ENCODE data around the gene OR5T2. TPM values are rescaled to one million over a fixed set of nuclear protein-coding genes. Genes with fewer than 3 reads are reported as not detected.

OR5T2 gene
- total and polyA plus RNA-seq, 2 of the 13 experiments (the other 11 are each of a cell fraction or from before 2014, with no cell fraction given): not detected

DNA sequence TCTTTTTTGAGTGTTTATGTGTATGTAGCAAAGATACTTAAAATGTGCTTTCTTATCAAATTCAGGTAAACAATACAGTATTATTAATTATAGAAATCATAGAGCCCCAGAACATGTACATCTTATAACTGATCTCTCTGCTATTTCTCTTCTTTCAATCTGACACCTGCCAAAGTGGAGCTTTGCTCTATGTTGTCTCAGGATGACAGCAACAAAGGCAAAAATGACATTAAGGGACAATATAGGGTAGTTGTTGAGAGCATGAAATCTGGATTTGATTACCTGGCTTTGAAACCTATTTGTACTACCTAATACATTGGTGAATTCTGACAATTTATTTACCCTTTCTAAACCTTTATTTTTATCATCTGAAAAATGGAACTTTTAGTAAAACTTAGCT lies 50.6 kb downstream of the OR5T2 start (continued):
- TF ChIP-seq AGO1 (IDR thresholded peaks at IDR 0.05; ENCODE audit: low read depth, low read length, poor library complexity, severe bottlenecking) (no peak), ZNF33B (CRISPR knock-in tag; IDR thresholded peaks at IDR 0.05) (no peak)
- TF ChIP-seq, protein P1, sequence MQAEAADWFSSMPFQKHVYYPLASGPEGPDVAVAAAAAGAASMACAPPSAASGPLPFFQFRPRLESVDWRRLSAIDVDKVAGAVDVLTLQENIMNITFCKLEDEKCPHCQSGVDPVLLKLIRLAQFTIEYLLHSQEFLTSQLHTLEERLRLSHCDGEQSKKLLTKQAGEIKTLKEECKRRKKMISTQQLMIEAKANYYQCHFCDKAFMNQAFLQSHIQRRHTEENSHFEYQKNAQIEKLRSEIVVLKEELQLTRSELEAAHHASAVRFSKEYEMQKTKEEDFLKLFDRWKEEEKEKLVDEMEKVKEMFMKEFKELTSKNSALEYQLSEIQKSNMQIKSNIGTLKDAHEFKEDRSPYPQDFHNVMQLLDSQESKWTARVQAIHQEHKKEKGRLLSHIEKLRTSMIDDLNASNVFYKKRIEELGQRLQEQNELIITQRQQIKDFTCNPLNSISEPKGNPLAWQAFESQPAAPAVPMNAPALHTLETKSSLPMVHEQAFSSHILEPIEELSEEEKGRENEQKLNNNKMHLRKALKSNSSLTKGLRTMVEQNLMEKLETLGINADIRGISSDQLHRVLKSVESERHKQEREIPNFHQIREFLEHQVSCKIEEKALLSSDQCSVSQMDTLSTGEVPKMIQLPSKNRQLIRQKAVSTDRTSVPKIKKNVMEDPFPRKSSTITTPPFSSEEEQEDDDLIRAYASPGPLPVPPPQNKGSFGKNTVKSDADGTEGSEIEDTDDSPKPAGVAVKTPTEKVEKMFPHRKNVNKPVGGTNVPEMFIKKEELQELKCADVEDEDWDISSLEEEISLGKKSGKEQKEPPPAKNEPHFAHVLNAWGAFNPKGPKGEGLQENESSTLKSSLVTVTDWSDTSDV (CRISPR knock-in tag; IDR thresholded peaks at IDR 0.05): no peak

Other genes starting within 250 kb of the OR5T2 start
- gene OR5F1, start 239.6 kb downstream of the OR5T2 start, total RNA-seq (2016; rRNA removed; fragmentation: Illumina TruSeq; extraction: Trizol): not detected in 2 replicates
- gene OR5F1, start 239.6 kb downstream of the OR5T2 start, polyA plus RNA-seq (2011; rRNA removed): not detected in 2 replicates
- not detected in 2 replicates for gene OR5AS1, start 206.6 kb downstream of the OR5T2 start, total RNA-seq (2016; rRNA removed; fragmentation: Illumina TruSeq; extraction: Trizol)
- gene OR5AS1, start 206.6 kb downstream of the OR5T2 start, polyA plus RNA-seq (2011; rRNA removed): not detected in 2 replicates
- gene OR8I2, start 140.9 kb downstream of the OR5T2 start, total RNA-seq (2016; rRNA removed; fragmentation: Illumina TruSeq; extraction: Trizol): not detected in 2 replicates
- gene OR8I2, start 140.9 kb downstream of the OR5T2 start, polyA plus RNA-seq (2011; rRNA removed): not detected in 2 replicates
- gene OR8H2, start 130.6 kb downstream of the OR5T2 start, total RNA-seq (2016; rRNA removed; fragmentation: Illumina TruSeq; extraction: Trizol): not detected in 2 replicates
- gene OR8H2, start 130.6 kb downstream of the OR5T2 start, polyA plus RNA-seq (2011; rRNA removed): not detected in 2 replicates
- not detected in 2 replicates for gene OR8H3, start 111.9 kb downstream of the OR5T2 start, total RNA-seq (2016; rRNA removed; fragmentation: Illumina TruSeq; extraction: Trizol)
- gene OR8H3, start 111.9 kb downstream of the OR5T2 start, polyA plus RNA-seq (2011; rRNA removed): not detected in 2 replicates
- not detected in 2 replicates for gene OR8J3, start 94.1 kb downstream of the OR5T2 start, total RNA-seq (2016; rRNA removed; fragmentation: Illumina TruSeq; extraction: Trizol)
- gene OR8J3, start 94.1 kb downstream of the OR5T2 start, polyA plus RNA-seq (2011; rRNA removed): not detected in 2 replicates
- gene OR8K5, start 73.9 kb downstream of the OR5T2 start, total RNA-seq (2016; rRNA removed; fragmentation: Illumina TruSeq; extraction: Trizol): not detected in 2 replicates
- gene OR8K5, start 73.9 kb downstream of the OR5T2 start, polyA plus RNA-seq (2011; rRNA removed): not detected in 2 replicates
- not detected in 2 replicates for gene OR5J2, start 57.6 kb downstream of the OR5T2 start, total RNA-seq (2016; rRNA removed; fragmentation: Illumina TruSeq; extraction: Trizol)
- gene OR5J2, start 57.6 kb downstream of the OR5T2 start, polyA plus RNA-seq (2011; rRNA removed): not detected in 2 replicates
- gene OR5T3, start 18.0 kb upstream of the OR5T2 start, total RNA-seq (2016; rRNA removed; fragmentation: Illumina TruSeq; extraction: Trizol): not detected in 2 replicates
- not detected in 2 replicates for gene OR5T3, start 18.0 kb upstream of the OR5T2 start, polyA plus RNA-seq (2011; rRNA removed)
- gene OR5T1, start 39.9 kb upstream of the OR5T2 start, total RNA-seq (2016; rRNA removed; fragmentation: Illumina TruSeq; extraction: Trizol): not detected in 2 replicates
- not detected in 2 replicates for gene OR5T1, start 39.9 kb upstream of the OR5T2 start, polyA plus RNA-seq (2011; rRNA removed)
- gene OR8H1, start 58.0 kb upstream of the OR5T2 start, total RNA-seq (2016; rRNA removed; fragmentation: Illumina TruSeq; extraction: Trizol): not detected in 2 replicates
- not detected in 2 replicates for gene OR8H1, start 58.0 kb upstream of the OR5T2 start, polyA plus RNA-seq (2011; rRNA removed)
- gene OR8K3, start 80.9 kb upstream of the OR5T2 start, total RNA-seq (2016; rRNA removed; fragmentation: Illumina TruSeq; extraction: Trizol): not detected in 2 replicates
- gene OR8K3, start 80.9 kb upstream of the OR5T2 start, polyA plus RNA-seq (2011; rRNA removed): not detected in 2 replicates
- not detected in 2 replicates for gene OR8K1, start 111.8 kb upstream of the OR5T2 start, total RNA-seq (2016; rRNA removed; fragmentation: Illumina TruSeq; extraction: Trizol)
- not detected in 2 replicates for gene OR8K1, start 111.8 kb upstream of the OR5T2 start, polyA plus RNA-seq (2011; rRNA removed)
- gene OR8J1, start 120.0 kb upstream of the OR5T2 start, total RNA-seq (2016; rRNA removed; fragmentation: Illumina TruSeq; extraction: Trizol): not detected in 2 replicates
- gene OR8J1, start 120.0 kb upstream of the OR5T2 start, polyA plus RNA-seq (2011; rRNA removed): not detected in 2 replicates
- not detected in 2 replicates for gene OR8U1, start 141.4 kb upstream of the OR5T2 start, total RNA-seq (2016; rRNA removed; fragmentation: Illumina TruSeq; extraction: Trizol)
- gene OR8U1, start 141.4 kb upstream of the OR5T2 start, polyA plus RNA-seq (2011; rRNA removed): not detected in 2 replicates
- not detected in 2 replicates for gene OR5AL1, start 178.4 kb upstream of the OR5T2 start, total RNA-seq (2016; rRNA removed; fragmentation: Illumina TruSeq; extraction: Trizol)
- gene OR5AL1, start 178.4 kb upstream of the OR5T2 start, polyA plus RNA-seq (2011; rRNA removed): not detected in 2 replicates
- not detected in 2 replicates for gene OR5M3, start 239.1 kb upstream of the OR5T2 start, total RNA-seq (2016; rRNA removed; fragmentation: Illumina TruSeq; extraction: Trizol)
- gene OR5M3, start 239.1 kb upstream of the OR5T2 start, polyA plus RNA-seq (2011; rRNA removed): not detected in 2 replicates

Data from HepG2 (cell line).